SK-N-SH (cell line): ENCODE results near the gene RICTOR. TPM values are rescaled to one million over a fixed set of nuclear protein-coding genes. Genes with fewer than 3 reads are reported as not detected.

Source experiments
- CTCF ChIA-PET: fragments of 300-600, 350-600 bp; formaldehyde crosslinking; extraction: SDS; loops from one replicate; lab custom pipeline; 2021; lab: Yijun Ruan, JAX
- POLR2A ChIA-PET: fragments of 350-600 bp; sonication (Branson Sonifier 250); formaldehyde crosslinking; extraction: SDS; loops from one replicate; lab custom pipeline; 2020; ENCODE audit warnings: antibody characterized with exemption, inconsistent platforms; lab: Yijun Ruan, JAX
- DNase-seq: peaks from one replicate; pipeline ENCODE4 v3.0.0; 2012
- H2AFZ ChIP-seq: fragments of 200-600 bp; sonication (generic); 2 replicates; pipeline ENCODE4 v1.8.1; 2016; ENCODE audit warnings: antibody characterized with exemption, mild to moderate bottlenecking, low read depth
- H3F3A ChIP-seq: fragments of 200-600 bp; sonication (generic); replicated peaks from 2 replicates; pipeline ENCODE3; 2016; ENCODE audit warnings: antibody characterized with exemption, mild to moderate bottlenecking; ENCODE audit not compliant: insufficient read depth
- H3K27ac ChIP-seq, 2 experiments: fragments of 200-500 bp in 1 of 2; fragments of 200-600 bp in 1 of 2; sonication (Bioruptor generic) in 1 of 2; sonication (generic), shearing (Covaris generic) in 1 of 2; 2 replicates each; pipeline versions ENCODE4 v1.5.1 to v1.6.1; 2014 to 2016; ENCODE audit warnings: low read depth in 2 of 2, inconsistent platforms in 1 of 2, low read length in 1 of 2, mild to moderate bottlenecking in 1 of 2, mixed read lengths in 1 of 2
- H3K27me3 ChIP-seq: fragments of 200-600 bp; sonication (generic), shearing (Covaris generic); 2 replicates; pipeline ENCODE4 v1.6.1; 2016; ENCODE audit warnings: mixed run types; ENCODE audit not compliant: insufficient read depth
- H3K36me3 ChIP-seq, 2 experiments: fragments of 200-500 bp in 1 of 2; fragments of 200-600 bp in 1 of 2; sonication (Bioruptor generic) in 1 of 2; sonication (generic) in 1 of 2; replicated peaks in 1 of 2; 2 replicates each; pipeline versions ENCODE3 to v1.5.1; 2014 to 2016; ENCODE audit warnings: low read length in 1 of 2, mild to moderate bottlenecking in 1 of 2; ENCODE audit not compliant: insufficient read depth in 2 of 2, control insufficient read depth in 1 of 2
- H3K4me1 ChIP-seq, 2 experiments: fragments of 200-500 bp in 1 of 2; fragments of 200-600 bp in 1 of 2; sonication (Bioruptor generic) in 1 of 2; sonication (generic), shearing (Covaris generic) in 1 of 2; 2 replicates each; pipeline versions ENCODE4 v1.5.1 to v1.6.1; 2014 to 2016; ENCODE audit warnings: low read depth in 1 of 2, low read length in 1 of 2, mixed run types in 1 of 2; ENCODE audit not compliant: insufficient read depth in 2 of 2, control insufficient read depth in 1 of 2
- H3K4me2 ChIP-seq: fragments of 200-600 bp; sonication (generic), shearing (Covaris generic); 2 replicates; pipeline ENCODE4 v1.6.1; 2017; ENCODE audit warnings: mixed run types
- H3K4me3 ChIP-seq, 2 experiments: fragments of 200-500 bp in 1 of 2; fragments of 200-600 bp in 1 of 2; sonication (Bioruptor generic) in 1 of 2; sonication (generic), shearing (Covaris generic) in 1 of 2; 2 replicates each; pipeline versions ENCODE4 v1.5.1 to v1.8.1; 2014 to 2016; ENCODE audit warnings: low read depth in 2 of 2, inconsistent platforms in 1 of 2, low read length in 1 of 2, mild to moderate bottlenecking in 1 of 2, mixed read lengths in 1 of 2, moderate library complexity in 1 of 2
- H3K79me2 ChIP-seq: fragments of 200-600 bp; sonication (generic); 2 replicates; pipeline ENCODE4 v1.8.1; 2017; ENCODE audit warnings: mild to moderate bottlenecking; ENCODE audit not compliant: insufficient read depth
- H3K9ac ChIP-seq: fragments of 200-600 bp; sonication (generic); 2 replicates; pipeline ENCODE4 v1.6.1; 2017; ENCODE audit warnings: mixed run types
- H3K9me2 ChIP-seq: fragments of 200-600 bp; sonication (generic); 2 replicates; pipeline ENCODE4 v1.6.1; 2017; ENCODE audit warnings: mixed run types
- H3K9me3 ChIP-seq: fragments of 200-600 bp; sonication (generic); 2 replicates; pipeline ENCODE4 v1.6.1; 2017; ENCODE audit warnings: mixed run types, mild to moderate bottlenecking, moderate library complexity
- H4K20me1 ChIP-seq: fragments of 200-600 bp; sonication (generic); 2 replicates; pipeline ENCODE4 v1.6.1; 2017; ENCODE audit warnings: mild to moderate bottlenecking, mixed run types; ENCODE audit not compliant: insufficient read depth
- CHD2 ChIP-seq: fragments of 150-350 bp; IDR thresholded peaks from 2 replicates; pipeline ENCODE4 v1.6.1; 2018; ENCODE audit warnings: low read length; ENCODE audit not compliant: partially characterized antibody
- ELF1 ChIP-seq: IDR thresholded peaks from 2 replicates; pipeline ENCODE4 v1.4.0; 2012
- FOSL2 ChIP-seq: IDR thresholded peaks from 2 replicates; pipeline ENCODE4 v1.4.0; 2012; ENCODE audit warnings: low read depth, mild to moderate bottlenecking, moderate library complexity, borderline replicate concordance
- NRF1 ChIP-seq: IDR thresholded peaks from 2 replicates; pipeline ENCODE4 v1.6.1; 2012; ENCODE audit warnings: low read depth, mild to moderate bottlenecking, low read length
- RCOR1 ChIP-seq: fragments of 150-350 bp; IDR thresholded peaks from 2 replicates; pipeline ENCODE4 v1.6.1; 2017; ENCODE audit warnings: antibody characterized with exemption, low read length
- RFX5 ChIP-seq: IDR thresholded peaks from 2 replicates; pipeline ENCODE4 v1.6.1; 2012; ENCODE audit warnings: mild to moderate bottlenecking, improper control_type of control experiment, low read length
- TEAD4 ChIP-seq: IDR thresholded peaks from 2 replicates; pipeline ENCODE4 v1.4.0; 2012; ENCODE audit warnings: mild to moderate bottlenecking, borderline replicate concordance; ENCODE audit not compliant: insufficient read depth
- whole genome bisulfite sequencing: methylation state at CpG from one replicate; pipeline ENCODE4 v1.1.6; 2017; ENCODE audit warnings: low lambda C conversion rate; 5-methylcytosine and 5-hydroxymethylcytosine counted together
- polyA plus RNA-seq, 3 experiments: library from polyadenylated mRNA; depleted of rRNA; stranded (reverse); fragments of >200 nt; gene quantifications; 2 replicates each; pipeline ENCODE4 v1.2.3, GENCODE V29; 2012
- TF ChIP-seq, protein P1 (sequence below): fragments of 200-600 bp; sonication (generic); IDR thresholded peaks from 2 replicates; pipeline ENCODE4 v1.6.1; 2017; ENCODE audit warnings: antibody characterized with exemption, mild to moderate bottlenecking, moderate library complexity
- TF ChIP-seq, protein P2 (sequence below): fragments of 150-350 bp; IDR thresholded peaks from 2 replicates; pipeline ENCODE4 v1.6.1; 2016; ENCODE audit warnings: mild to moderate bottlenecking, low read depth, low read length
- TF ChIP-seq, protein P3 (sequence below): IDR thresholded peaks from 2 replicates; pipeline ENCODE4 v1.6.1; 2012; ENCODE audit warnings: mild to moderate bottlenecking, low read depth, low read length, moderate library complexity

RICTOR gene
- polyA plus RNA-seq, 1 of the 3 experiments (the other 2 are of a cell fraction), result 1.6 TPM

DNA sequence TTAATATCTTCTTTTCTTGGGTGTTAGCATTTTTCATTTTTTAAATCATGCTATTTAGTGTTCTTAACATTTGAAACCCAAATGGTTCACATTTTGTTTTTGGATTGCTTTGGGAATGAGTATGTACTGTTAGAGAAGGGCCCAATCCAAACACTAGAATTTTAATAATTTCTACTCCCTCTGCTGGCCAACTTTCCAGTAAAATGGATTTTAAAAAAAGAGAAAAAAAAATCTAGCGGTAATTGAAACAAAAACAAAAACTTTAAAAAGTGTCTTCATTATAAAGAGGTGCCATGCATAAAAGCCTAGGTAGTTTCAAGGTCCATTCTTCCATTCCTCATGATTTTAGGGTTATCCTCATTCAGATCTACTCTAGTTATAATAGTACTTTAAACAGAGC lies 32.1 kb upstream of the RICTOR start:
- no peaks in the 10 kb centered on the region; the same call in 1 of the 2 replicates for H3K27me3 ChIP-seq
- ChIA-PET POLR2A (no interaction called here), CTCF (no interaction called here)
- H3F3A ChIP-seq, result peaks cover 23% of the 10 kb centered on the region
- H3K4me3 ChIP-seq, result no peak overlapping the region
- H3K4me1 ChIP-seq, result peaks cover 0 to 14% of the 10 kb centered on the region in 2 experiments; a peak in 2 of 4 replicates
- TF ChIP-seq, protein P1, sequence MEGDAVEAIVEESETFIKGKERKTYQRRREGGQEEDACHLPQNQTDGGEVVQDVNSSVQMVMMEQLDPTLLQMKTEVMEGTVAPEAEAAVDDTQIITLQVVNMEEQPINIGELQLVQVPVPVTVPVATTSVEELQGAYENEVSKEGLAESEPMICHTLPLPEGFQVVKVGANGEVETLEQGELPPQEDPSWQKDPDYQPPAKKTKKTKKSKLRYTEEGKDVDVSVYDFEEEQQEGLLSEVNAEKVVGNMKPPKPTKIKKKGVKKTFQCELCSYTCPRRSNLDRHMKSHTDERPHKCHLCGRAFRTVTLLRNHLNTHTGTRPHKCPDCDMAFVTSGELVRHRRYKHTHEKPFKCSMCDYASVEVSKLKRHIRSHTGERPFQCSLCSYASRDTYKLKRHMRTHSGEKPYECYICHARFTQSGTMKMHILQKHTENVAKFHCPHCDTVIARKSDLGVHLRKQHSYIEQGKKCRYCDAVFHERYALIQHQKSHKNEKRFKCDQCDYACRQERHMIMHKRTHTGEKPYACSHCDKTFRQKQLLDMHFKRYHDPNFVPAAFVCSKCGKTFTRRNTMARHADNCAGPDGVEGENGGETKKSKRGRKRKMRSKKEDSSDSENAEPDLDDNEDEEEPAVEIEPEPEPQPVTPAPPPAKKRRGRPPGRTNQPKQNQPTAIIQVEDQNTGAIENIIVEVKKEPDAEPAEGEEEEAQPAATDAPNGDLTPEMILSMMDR, result peak; percentile 60
- TF ChIP-seq, protein P2, sequence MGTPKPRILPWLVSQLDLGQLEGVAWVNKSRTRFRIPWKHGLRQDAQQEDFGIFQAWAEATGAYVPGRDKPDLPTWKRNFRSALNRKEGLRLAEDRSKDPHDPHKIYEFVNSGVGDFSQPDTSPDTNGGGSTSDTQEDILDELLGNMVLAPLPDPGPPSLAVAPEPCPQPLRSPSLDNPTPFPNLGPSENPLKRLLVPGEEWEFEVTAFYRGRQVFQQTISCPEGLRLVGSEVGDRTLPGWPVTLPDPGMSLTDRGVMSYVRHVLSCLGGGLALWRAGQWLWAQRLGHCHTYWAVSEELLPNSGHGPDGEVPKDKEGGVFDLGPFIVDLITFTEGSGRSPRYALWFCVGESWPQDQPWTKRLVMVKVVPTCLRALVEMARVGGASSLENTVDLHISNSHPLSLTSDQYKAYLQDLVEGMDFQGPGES, result no peak
- H4K20me1 ChIP-seq, result no peaks in the 10 kb centered on the region
- H3K9me2 ChIP-seq, result no peaks in the 10 kb centered on the region; the same call in 1 of the 2 replicates
- DNase-seq, result no peak
- H3K27ac ChIP-seq, result no peak overlapping the region
- H3K79me2 ChIP-seq, result no peaks in the 10 kb centered on the region
- H3K9me3 ChIP-seq, result no peaks in the 10 kb centered on the region
- 0% methylated on average over 1 of the region's 1 CpG for WGBS
- no peak overlapping the region for H3K9ac ChIP-seq
- H3K36me3 ChIP-seq, result no peaks in the 10 kb centered on the region
- no peak overlapping the region; the same call in 1 of the 2 replicates for H3K4me2 ChIP-seq
- no peak overlapping the region; the same call in 1 of the 2 replicates for H2AFZ ChIP-seq

DNA sequence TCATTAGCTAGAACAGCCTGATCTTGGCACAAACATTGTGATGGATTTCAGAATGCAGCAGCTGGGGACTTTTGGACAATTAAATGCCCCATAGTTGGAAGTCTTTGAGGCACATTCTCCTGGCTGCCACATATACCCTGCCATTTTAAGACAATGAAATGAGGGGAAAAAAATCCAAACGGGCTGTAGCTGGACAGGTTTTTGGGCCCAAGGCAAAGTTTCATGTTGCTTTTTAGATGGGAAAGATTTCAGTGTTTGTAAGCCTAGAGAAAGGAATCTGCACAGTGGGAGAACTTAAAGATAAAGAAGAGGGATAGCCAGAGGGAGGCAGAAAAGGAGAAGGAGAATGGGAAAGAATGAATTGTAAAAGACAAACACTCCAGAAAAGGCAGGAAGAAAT lies 30.0 kb upstream of the RICTOR start:
- CTCF ChIA-PET, result interaction anchor here (1.4 kb wide), 2 partner anchors 12 to 113 kb away, joined by 3 read pairs; no protein-coding TSS in a partner anchor
- no peak for TF ChIP-seq CHD2
- TF ChIP-seq, protein P3, sequence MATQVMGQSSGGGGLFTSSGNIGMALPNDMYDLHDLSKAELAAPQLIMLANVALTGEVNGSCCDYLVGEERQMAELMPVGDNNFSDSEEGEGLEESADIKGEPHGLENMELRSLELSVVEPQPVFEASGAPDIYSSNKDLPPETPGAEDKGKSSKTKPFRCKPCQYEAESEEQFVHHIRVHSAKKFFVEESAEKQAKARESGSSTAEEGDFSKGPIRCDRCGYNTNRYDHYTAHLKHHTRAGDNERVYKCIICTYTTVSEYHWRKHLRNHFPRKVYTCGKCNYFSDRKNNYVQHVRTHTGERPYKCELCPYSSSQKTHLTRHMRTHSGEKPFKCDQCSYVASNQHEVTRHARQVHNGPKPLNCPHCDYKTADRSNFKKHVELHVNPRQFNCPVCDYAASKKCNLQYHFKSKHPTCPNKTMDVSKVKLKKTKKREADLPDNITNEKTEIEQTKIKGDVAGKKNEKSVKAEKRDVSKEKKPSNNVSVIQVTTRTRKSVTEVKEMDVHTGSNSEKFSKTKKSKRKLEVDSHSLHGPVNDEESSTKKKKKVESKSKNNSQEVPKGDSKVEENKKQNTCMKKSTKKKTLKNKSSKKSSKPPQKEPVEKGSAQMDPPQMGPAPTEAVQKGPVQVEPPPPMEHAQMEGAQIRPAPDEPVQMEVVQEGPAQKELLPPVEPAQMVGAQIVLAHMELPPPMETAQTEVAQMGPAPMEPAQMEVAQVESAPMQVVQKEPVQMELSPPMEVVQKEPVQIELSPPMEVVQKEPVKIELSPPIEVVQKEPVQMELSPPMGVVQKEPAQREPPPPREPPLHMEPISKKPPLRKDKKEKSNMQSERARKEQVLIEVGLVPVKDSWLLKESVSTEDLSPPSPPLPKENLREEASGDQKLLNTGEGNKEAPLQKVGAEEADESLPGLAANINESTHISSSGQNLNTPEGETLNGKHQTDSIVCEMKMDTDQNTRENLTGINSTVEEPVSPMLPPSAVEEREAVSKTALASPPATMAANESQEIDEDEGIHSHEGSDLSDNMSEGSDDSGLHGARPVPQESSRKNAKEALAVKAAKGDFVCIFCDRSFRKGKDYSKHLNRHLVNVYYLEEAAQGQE, result no peak
- no peak for TF ChIP-seq ELF1
- TF ChIP-seq RFX5, result no peak
- TF ChIP-seq RCOR1, result no peak
- no peak for TF ChIP-seq NRF1
- no peak for TF ChIP-seq TEAD4
- no peak for TF ChIP-seq FOSL2
- POLR2A ChIA-PET, result no interaction called here
- H3K36me3 ChIP-seq, result no peaks in the 10 kb centered on the region
- peaks cover 0 to 14% of the 10 kb centered on the region in 2 experiments; a peak in 2 of 4 replicates for H3K4me1 ChIP-seq
- H3K4me2 ChIP-seq, result no peak overlapping the region
- H3K27me3 ChIP-seq, result no peaks in the 10 kb centered on the region; the same call in 1 of the 2 replicates
- H4K20me1 ChIP-seq, result no peaks in the 10 kb centered on the region
- H2AFZ ChIP-seq, result no peak overlapping the region
- H3K4me3 ChIP-seq, result no peak overlapping the region
- H3K9ac ChIP-seq, result no peak overlapping the region
- H3K9me3 ChIP-seq, result no peaks in the 10 kb centered on the region
- H3K27ac ChIP-seq, result no peak overlapping the region
- no peak for DNase-seq
- H3F3A ChIP-seq, result peaks cover 26% of the 10 kb centered on the region
- no peaks in the 10 kb centered on the region for H3K9me2 ChIP-seq
- 35% methylated on average over 1 of the region's 1 CpG for WGBS
- no peaks in the 10 kb centered on the region for H3K79me2 ChIP-seq
